ENCODE results near the gene DCLK1. TPM values are rescaled to one million over a fixed set of nuclear protein-coding genes. Genes with fewer than 3 reads are reported as not detected.

Gene DCLK1
- total RNA-seq, 1 donor from 2014 or later: 22.6 TPM

DNA sequence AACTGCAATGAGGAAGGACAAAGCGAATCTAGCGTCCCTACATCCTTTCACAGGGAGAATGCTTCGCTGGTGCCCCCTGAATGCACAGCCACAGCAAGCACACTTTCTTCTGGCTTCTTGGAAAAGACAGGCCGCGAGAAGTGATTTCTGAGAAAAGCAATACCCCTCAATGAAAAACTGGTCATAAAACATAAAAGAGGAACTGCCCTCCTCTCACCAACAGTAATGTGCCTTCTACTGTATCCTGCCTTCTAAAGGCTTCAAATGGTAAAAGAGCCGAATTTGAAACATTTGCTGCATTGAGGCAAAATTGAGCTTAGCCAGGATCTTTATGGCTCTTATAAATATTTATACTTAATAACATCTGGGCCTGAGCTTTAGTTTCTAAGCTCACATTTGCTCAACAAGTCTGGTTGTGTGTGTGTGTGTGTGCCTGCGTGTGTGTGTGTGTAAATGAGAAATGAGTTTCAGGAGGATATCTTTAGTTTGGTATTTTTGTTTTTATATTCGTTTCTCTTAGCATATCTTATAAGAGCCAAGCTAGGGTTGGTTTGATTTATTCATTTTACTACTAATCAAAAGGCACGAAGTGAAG, 408.6 kb downstream of the DCLK1 start:
- DNase-seq (ENCODE audit: low spot score in 2 of 2): no peak
- TF ChIP-seq, protein P1, sequence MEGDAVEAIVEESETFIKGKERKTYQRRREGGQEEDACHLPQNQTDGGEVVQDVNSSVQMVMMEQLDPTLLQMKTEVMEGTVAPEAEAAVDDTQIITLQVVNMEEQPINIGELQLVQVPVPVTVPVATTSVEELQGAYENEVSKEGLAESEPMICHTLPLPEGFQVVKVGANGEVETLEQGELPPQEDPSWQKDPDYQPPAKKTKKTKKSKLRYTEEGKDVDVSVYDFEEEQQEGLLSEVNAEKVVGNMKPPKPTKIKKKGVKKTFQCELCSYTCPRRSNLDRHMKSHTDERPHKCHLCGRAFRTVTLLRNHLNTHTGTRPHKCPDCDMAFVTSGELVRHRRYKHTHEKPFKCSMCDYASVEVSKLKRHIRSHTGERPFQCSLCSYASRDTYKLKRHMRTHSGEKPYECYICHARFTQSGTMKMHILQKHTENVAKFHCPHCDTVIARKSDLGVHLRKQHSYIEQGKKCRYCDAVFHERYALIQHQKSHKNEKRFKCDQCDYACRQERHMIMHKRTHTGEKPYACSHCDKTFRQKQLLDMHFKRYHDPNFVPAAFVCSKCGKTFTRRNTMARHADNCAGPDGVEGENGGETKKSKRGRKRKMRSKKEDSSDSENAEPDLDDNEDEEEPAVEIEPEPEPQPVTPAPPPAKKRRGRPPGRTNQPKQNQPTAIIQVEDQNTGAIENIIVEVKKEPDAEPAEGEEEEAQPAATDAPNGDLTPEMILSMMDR (IDR thresholded peaks at IDR 0.05): no peak
- Histone ChIP-seq H3K27ac (no peak overlapping the region), H3K27me3 (no peaks in the 10 kb centered on the region), H3K9me3 (no peaks in the 10 kb centered on the region), H3K4me3 (no peak overlapping the region), H3K36me3 (no peaks in the 10 kb centered on the region), H3K4me1 (peaks cover 0 to 3% of the 10 kb centered on the region in 2 donors)
- intact Hi-C loops (cut with DNase I): loop anchor here (5.0 kb wide), 1 partner anchor 235 kb away; no protein-coding TSS in a partner anchor

DNA sequence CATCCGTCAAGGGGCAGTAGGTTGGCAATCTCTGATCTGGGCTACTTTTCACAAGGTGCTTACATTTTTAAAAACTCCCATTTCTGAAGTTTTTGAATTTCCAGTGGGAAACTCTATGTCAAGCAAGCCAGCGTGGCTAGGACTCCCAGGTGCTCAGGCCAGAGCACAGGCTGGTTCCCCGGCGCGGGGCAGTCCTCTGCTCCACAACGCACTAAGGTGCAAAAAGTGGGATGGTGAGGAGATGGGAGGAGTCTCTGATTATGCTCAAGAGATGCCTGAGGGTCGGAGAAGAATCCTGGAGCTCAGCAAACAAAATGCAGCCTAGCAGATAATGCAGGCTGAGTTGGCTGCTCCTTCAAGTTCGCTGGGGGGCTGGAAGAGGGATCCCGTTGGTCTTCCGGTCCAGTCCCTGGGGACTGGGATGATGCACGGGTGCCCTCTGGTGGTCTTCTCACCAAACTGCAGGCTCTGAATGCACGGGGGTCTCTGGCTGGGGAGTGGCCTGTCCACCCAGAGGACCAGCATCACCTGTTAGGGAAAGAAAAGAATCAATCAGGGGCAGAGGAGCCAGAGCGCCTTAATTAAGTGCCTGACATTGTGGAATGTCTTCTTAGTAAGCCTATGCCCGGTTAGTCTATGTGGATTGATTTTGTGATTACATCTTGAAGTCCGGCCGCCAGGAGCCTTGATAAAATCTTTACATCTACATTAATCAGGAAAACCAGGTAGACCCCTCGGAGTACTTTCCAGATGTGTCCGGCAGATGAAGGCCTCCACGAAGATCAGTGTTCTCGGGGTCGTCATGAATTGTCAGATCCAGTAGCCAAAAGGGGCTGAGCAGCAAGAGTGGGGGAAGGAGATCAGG, 410.3 kb downstream of the DCLK1 start:
- Histone ChIP-seq H3K36me3 (no peaks in the 10 kb centered on the region), H3K4me1 (peaks cover 0 to 3% of the 10 kb centered on the region in 2 donors), H3K4me3 (peak overlapping the region in 1 of 2 donors; percentile 13), H3K9me3 (no peaks in the 10 kb centered on the region), H3K27ac (no peak overlapping the region), H3K27me3 (no peaks in the 10 kb centered on the region)
- TF ChIP-seq, protein P1 (IDR thresholded peaks at IDR 0.05): peak; percentile 41 to 78 (median 70)
- DNase-seq (ENCODE audit: low spot score in 2 of 2): no peak
- intact Hi-C loops (cut with DNase I): loop anchor here (5.0 kb wide), 1 partner anchor 236 kb away; no protein-coding TSS in a partner anchor

DNA sequence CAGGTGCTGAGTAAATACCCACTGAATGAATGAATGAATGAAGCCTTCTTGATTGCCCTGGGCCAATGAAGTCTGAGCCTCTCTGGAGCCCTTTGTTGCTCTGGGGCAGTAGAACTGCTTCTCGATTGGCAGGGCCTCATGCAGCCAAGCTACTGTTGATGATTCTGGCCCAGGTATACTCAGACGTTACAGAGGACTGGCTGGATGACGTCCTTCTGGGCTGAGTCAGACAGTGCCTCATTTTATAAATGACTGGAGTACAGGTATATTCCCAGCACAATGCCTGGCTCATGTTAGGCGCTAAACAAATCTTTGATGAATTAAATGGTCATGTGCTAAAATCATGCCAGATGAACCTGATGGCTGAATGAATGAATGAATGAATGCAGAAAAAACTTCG, 410.9 kb downstream of the DCLK1 start:
- Histone ChIP-seq H3K9me3 (no peaks in the 10 kb centered on the region), H3K36me3 (no peaks in the 10 kb centered on the region), H3K4me3 (no peak overlapping the region), H3K27ac (no peak overlapping the region), H3K27me3 (no peaks in the 10 kb centered on the region), H3K4me1 (peaks cover 0 to 3% of the 10 kb centered on the region in 2 donors)
- intact Hi-C loops (cut with DNase I): loop anchor here (5.0 kb wide), 1 partner anchor 237 kb away; no protein-coding TSS in a partner anchor
- TF ChIP-seq, protein P1 (IDR thresholded peaks at IDR 0.05): no peak
- DNase-seq (ENCODE audit: low spot score in 2 of 2): no peak

Other genes starting within 250 kb of the DCLK1 start
- gene SOHLH2, start 83.2 kb upstream of the DCLK1 start, total RNA-seq: not detected
- 4.7 TPM for gene CCDC169, start 166.4 kb upstream of the DCLK1 start, total RNA-seq
- 27.4 TPM for gene SPART, start 215.0 kb upstream of the DCLK1 start, total RNA-seq

All from ascending aorta (tissue), 2 donors.